HK-2 (cell line): ENCODE data around the gene MX1.

Source experiments
- DNase-seq: peaks from one replicate; pipeline ENCODE4 v3.0.0-alpha.2; 2018; ENCODE audit not compliant: unreplicated experiment

MX1 gene

DNA sequence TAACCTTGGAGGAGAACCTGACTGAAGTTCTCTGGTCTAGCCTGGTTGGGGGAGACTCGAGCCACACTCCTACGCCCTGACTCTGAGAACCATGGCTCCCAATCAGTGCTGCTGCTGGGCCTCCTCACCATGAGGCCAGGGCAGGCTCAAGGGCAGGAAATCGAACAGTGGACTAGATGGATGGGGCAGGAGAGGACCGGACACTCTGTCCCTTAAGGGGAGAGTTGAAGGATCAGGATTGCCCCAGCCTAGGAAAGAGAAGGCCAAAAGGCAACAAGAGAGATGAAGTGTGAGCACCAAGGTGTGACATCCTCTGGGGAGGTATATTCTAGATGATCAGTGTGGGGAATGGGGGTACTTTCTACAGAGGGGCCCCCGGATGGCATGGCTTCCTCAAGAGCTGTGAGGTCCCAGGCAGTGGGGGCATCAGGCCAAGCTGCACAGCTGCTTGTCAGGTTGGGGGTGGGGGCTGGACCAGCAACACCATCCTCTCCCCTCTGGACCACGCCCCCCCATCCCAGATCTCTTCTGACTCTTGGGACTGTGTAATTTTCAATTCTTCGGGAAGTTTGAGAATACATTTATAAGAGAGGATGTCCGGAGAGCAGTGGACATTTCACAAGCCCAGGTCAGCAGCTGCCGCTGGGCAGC lies 34.0 kb downstream of the MX1 start:
- DNase-seq, result no peak

DNA sequence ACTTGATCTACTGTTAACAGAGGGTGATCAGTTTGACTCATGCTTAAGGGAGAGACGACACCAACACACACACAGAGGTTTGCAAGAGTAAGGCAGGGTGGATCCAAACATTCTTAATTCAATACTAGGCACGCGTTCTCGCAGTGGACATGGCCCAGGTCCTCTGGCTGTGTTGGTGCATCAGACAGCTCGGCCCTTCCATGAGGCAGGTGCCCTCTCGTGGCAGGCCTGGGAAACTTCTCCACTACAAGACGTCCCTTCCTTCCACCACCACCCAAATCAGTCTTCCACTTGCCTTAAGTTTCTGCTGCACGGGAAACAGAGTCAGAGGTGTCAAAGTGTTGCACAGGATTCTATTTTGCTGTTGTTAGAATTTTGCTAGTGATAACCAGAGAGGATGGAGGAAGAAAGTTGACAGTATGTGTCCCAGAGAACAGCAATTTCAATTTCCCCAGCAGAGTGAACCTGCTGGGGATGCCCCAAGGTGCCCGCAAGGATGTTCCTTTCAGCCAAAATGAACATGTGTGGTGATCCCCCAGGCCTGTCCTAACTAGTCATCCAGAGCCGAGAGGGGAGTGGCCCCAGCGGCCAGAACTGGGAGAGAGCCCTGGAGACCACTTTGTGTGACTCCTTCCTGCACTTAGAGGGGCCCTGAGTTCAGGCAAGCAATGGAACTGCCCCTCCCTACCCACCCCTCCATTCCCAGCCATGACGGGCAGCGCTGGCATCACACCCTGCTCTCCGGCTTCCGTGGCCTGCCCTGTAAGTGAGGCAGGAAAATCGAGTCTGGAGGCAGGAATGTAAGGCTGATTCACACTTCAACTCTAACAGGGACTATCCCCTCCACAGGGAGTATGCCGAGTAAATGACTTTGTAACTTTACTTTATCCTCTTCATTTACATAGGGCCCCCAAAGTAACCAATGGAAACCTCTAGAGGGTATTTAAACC lies 34.8 kb downstream of the MX1 start:
- DNase-seq, result peak; percentile 44

DNA sequence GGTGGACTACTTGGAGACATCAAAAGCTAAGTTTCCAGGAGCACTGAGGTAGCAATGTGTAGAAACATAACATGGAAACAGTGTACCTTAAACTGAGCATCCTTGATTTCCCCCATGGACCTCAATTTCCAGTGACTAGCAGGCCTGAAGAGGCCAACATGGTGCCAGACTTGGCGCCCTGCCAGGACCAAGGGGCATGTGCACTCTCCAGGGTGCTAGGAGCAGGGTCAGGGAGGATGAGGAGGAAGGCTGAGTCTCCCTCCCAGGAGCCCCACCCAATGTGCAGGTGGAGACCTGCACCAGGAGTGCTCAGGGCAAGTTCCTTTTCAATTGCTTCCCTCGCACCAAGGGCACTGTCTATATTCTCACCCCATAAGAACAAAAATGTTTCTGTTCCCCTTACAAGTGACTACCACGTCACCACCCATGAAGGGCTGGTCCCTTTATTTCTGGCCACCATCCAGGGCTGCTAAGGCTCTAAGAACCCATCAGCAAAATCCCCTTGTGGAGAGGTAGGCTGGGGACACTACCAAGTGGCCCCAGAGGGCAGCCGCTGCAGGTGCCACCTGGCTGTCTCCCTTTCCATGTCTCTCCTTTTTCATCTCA lies 39.2 kb downstream of the MX1 start:
- no peak for DNase-seq

GRCh38 chr21:41466024-41466820 lies 40.2 kb downstream of the MX1 start:
- DNase-seq, result no peak

DNA sequence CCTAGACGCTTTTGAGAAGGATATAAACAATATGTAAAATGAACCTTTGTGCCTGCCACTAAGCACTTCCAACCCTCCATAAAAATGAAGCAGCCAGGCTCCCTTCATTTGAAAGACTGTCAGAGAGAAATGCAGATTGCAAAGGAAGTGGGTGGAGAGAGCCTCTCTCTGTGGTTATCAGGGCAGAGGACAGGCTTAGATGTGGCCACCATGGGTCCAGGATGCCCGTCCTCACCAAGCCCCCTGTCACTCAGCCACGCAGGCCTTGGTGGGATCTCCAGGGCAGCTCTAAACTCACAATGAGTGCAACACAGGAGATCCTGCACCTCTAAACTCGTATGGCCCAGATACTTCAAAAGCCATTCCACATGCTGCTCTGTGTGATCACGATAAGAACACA lies 44.0 kb downstream of the MX1 start:
- DNase-seq, result no peak

GRCh38 chr21:41472753-41473548 lies 46.9 kb downstream of the MX1 start:
- DNase-seq, result no peak

GRCh38 chr21:41475714-41476420 lies 49.8 kb downstream of the MX1 start:
- DNase-seq, result no peak

DNA sequence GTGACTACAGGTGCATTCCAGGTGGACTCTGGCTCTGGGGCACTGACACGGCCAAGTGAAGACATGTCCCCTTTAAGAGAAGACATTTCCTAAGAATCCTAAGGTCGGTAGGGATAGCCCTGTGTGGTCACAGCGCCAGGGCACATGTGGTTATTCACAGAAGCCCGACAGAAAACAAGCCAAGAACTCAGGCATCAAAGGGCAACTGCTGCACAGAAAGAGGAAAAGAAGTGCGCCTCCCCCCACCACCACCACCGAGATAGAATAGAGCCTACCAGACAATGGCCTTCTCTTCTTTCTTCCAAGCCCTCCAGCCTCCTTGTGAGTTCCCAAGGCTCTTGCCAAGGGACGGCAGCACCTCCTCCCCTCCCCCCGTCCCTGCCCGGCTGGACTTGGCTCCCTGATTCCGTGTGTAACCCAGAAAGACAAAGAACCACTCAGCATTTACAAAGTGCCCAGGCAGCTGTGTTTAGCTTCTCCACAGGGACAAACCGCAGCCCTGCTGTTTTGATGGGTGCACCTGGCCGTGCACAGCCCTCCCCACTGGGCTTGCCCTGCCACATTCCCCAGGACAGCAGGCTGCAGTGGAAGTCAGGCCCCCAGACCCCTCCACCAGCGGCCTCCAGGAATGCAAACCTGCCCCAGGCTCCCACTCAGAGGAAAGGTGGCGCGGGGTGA lies 51.7 kb downstream of the MX1 start:
- DNase-seq, result no peak

DNA sequence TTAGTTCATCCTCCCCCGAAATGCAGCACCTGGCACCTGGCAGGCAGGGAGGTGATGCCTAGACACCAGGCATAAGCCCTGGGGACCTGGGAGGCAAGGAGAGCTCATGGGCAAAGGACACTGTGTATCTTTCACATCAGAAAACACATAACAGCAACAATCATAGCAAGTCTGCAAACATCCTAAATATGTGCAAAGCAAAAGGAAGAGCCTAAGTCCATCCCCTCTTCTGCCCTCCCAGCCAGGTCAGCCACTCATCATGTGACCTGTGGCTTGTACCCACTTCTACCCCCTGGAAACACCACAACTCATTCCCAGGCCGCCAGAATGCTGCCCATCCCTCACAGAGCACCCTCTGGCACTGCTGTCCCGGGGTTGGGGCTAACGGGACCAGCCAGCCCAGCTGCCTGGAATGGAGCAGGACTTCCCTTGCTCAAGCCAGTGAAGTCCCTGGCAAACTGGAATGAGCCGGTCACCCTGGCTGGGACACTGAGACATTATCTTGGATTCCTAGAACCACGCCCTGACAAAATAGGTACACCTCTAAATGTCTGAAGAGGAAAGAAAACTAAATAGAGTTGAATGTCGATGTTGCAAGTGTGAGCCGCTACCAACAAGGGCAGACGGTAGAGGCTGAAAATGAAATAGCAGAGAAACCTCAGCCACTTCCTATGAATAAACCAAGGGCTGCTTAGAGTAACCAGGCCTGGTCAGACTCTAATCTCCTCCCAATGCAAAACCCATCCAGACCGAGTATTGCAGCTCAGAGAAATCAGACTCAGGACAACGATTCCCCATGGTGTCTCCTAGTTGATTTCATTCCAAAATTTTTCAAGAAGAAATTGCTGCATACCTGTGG lies 52.5 kb downstream of the MX1 start:
- no peak for DNase-seq

DNA sequence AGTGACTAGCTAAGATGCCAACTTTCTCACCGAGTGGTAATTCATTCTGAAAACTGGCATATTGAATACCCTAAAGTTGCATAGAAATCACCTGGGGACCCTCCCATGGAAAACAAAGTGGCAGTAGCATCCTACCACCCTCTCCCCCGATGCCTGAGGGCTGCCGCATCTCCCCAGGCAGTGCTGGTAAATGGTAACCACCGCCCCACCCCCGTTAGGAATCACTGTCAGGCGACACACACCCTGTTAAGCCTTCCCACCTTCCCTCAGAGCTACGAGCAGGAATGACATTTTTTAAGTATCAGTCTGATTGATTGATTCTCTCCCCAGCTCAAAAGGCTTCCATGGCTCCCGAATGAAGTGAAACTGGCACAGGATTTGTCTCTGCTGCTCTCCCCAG lies 53.6 kb downstream of the MX1 start:
- no peak for DNase-seq

GRCh38 chr21:41480086-41480690 lies 54.1 kb downstream of the MX1 start:
- DNase-seq, result no peak

DNA sequence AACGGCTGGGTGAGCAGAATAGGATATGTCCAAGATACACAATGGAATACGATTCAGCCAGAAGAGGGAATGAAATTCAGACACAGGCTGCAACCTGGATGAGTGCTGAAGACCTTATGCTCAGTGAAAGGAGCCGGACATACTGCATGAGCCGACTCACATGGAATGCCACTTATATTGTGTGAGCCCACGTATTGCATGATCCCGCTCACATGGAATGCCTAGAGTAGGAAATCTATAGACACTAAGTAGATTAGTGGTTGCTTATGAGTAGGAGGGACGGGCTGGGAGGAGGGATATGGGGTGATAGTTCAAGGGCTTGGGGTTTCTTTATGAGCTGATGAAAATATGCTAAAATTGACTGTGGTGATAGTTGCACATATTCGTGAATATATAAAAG lies 55.2 kb downstream of the MX1 start:
- peak; percentile 16 for DNase-seq

DNA sequence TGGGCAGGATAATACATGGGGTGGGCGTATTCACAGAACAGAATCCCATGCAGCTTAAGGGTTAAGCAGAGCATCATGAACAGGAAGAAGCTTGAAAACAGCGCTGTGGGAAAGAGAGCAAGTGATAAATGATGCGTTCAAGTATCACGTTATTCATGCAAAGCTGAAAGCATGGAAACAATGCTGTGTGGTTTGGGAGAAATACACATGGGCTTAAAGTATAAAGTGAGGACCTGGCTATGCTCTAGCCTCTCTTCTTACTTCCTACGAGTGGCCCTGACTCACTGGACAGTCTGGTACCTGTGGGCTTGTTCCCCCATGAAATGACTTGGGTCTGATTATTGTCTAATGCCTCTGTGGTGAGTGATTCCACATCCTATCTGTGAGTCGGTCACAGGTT lies 56.3 kb downstream of the MX1 start:
- DNase-seq, result no peak

- DNase-seq, result no peak
Observed at GRCh38 chr21:41482980-41483379, 56.9 kb downstream of the MX1 start.

DNA sequence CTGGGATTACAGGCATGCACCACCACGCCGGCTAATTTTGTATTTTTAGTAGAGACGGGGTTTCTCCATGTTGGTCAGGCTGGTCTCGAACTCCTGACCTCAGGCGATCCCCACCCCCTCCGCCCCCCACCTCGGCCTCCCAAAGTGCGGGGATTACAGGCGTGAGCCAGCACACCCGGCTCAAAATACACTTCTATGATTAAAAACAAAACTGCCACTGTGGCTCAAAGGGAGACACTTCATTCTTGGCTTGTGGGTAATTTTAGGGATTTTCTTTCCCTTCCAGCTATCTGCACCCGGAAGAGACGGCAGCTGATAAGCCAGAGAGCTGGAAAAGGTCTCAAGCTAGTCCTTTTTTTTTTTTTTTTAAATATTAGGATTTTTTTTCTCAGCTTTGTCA lies 57.4 kb downstream of the MX1 start:
- no peak for DNase-seq

- DNase-seq, result no peak
Observed at GRCh38 chr21:41483973-41484372, 57.9 kb downstream of the MX1 start.

DNA sequence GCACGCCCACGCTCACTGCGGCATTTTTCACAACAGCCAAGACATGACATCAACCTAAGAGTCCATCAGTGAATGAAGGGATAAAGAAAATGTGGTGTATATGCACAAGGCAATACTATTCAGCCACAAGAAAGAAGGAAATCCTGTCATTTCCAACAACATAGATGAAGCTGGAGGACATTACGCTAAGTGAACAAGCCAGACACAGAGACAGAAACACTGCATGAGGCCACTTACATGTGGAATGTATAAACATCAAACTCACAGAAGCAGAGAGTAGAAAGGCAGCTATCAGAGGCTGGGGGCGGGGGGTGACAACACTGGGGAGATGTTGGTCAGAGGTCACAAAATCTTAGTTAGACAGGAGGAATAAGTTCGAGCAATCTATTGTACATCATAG lies 61.0 kb downstream of the MX1 start:
- no peak for DNase-seq

GRCh38 chr21:41488080-41488479 lies 62.0 kb downstream of the MX1 start:
- DNase-seq, result no peak

DNA sequence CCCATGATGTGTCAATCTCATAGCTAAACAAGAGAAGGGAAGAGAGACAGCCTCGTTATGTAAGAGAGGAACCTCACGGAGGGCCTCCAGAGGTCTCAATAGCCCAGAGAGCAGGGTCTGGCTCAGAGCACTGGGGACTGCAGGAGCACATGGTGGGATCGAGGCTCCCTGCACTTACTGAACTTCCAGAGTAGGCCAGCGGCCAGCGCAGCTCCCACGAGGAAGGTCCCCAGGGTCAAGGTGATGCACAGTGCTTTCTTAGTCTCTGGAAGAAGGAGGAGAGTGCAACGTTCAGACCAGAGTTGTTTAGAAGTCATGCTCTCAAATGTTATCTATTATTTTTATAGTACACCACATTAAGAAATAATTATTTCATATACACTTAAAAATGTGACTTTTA lies 63.3 kb downstream of the MX1 start:
- no peak for DNase-seq
